PC-3 (cell line): ENCODE data around the gene PHLDB1. TPM values are rescaled to one million over a fixed set of nuclear protein-coding genes. Genes with fewer than 3 reads are reported as not detected.

Experiments used
- ATAC-seq: fragments of 200-7000 bp; cut with Tn5 transposase; 2 replicates; pipeline ENCODE4 v1.9.1; 2020; ENCODE audit warnings: mild to moderate bottlenecking, moderate library complexity
- BruUV-seq: library from RNA; stranded (reverse); fragments of 400-500 nt; replicated peaks from 2 replicates; lab custom pipeline; 2021; lab: Mats Ljungman, UMichigan
- CTCF ChIA-PET: fragments of 300-600 bp; sonication (Branson Sonifier 250); formaldehyde crosslinking; loops from one replicate; lab custom pipeline; 2022; ENCODE audit warnings: antibody characterized with exemption; lab: Charles Lee
- POLR2A ChIA-PET: fragments of 300-600 bp; sonication (Branson Sonifier 250); formaldehyde crosslinking; loops from one replicate; lab custom pipeline; 2022; ENCODE audit warnings: antibody characterized with exemption; ENCODE audit not compliant: unreplicated experiment; lab: Charles Lee
- DNase-seq: peaks from one replicate; pipeline ENCODE4 v3.0.0-alpha.2; 2015
- H2AFZ ChIP-seq: fragments of 300-600 bp; sonication (generic); 2 replicates; pipeline ENCODE4 v1.6.0; 2016; ENCODE audit warnings: antibody characterized with exemption, low read length
- H3F3A ChIP-seq: fragments of 300-600 bp; sonication (generic); one replicate; pipeline ENCODE4 v1.6.0; 2017; ENCODE audit warnings: antibody characterized with exemption, low read length, control low read depth, mild to moderate bottlenecking; ENCODE audit not compliant: unreplicated experiment
- H3K27ac ChIP-seq: fragments of 300-600 bp; sonication (generic); 2 replicates; pipeline ENCODE4 v1.5.1; 2016; ENCODE audit warnings: mild to moderate bottlenecking, low read length
- H3K27me3 ChIP-seq: fragments of 300-600 bp; sonication (generic); 2 replicates; pipeline ENCODE4 v1.6.1; 2016; ENCODE audit warnings: low read length, mixed read lengths
- H3K36me3 ChIP-seq: fragments of 300-600 bp; sonication (generic); 2 replicates; pipeline ENCODE4 v1.6.1; 2016; ENCODE audit warnings: low read depth, mixed run types, low read length, mixed read lengths
- H3K4me1 ChIP-seq: fragments of 300-600 bp; sonication (generic); 2 replicates; pipeline ENCODE4 v1.5.1; 2016; ENCODE audit warnings: low read length; ENCODE audit not compliant: insufficient read depth
- H3K4me2 ChIP-seq: fragments of 300-600 bp; sonication (generic); 2 replicates; pipeline ENCODE4 v1.6.0; 2016; ENCODE audit warnings: low read length
- H3K4me3 ChIP-seq: fragments of 300-600 bp; sonication (generic); 2 replicates; pipeline ENCODE4 v1.5.1; 2016; ENCODE audit warnings: mild to moderate bottlenecking, low read length, mixed read lengths
- H3K79me2 ChIP-seq: fragments of 300-600 bp; sonication (generic); 2 replicates; pipeline ENCODE4 v1.6.1; 2017; ENCODE audit warnings: low read length, mixed read lengths
- H3K9ac ChIP-seq: fragments of 300-600 bp; sonication (generic); 2 replicates; pipeline ENCODE4 v1.6.0; 2016; ENCODE audit warnings: mild to moderate bottlenecking, low read length
- H3K9me2 ChIP-seq: fragments of 300-600 bp; sonication (generic); replicated peaks from 2 replicates; pipeline ENCODE4 v1.6.1; 2016; ENCODE audit warnings: mixed run types, low read length, mixed read lengths
- H3K9me3 ChIP-seq: fragments of 300-600 bp; sonication (generic); 2 replicates; pipeline ENCODE4 v1.6.1; 2016; ENCODE audit warnings: low read length, mixed read lengths
- H4K20me1 ChIP-seq: fragments of 300-600 bp; sonication (generic); 2 replicates; pipeline ENCODE4 v1.6.1; 2016; ENCODE audit warnings: low read length, mixed read lengths
- EZH2 ChIP-seq: fragments of 300-600 bp; sonication (generic); IDR thresholded peaks from one replicate; pipeline ENCODE4 v1.6.1; 2017; ENCODE audit warnings: antibody characterized with exemption, mild to moderate bottlenecking, low read length; ENCODE audit not compliant: unreplicated experiment
- EZH2phosphoT487 ChIP-seq: fragments of 300-600 bp; sonication (generic); IDR thresholded peaks from 2 replicates; pipeline ENCODE4 v1.6.1; 2018; ENCODE audit warnings: mild to moderate bottlenecking, antibody characterized with exemption, low read length, borderline replicate concordance
- intact Hi-C: fragments of 100-400 bp; cut with micrococcal nuclease; formaldehyde crosslinking; loops from 2 replicates; pipeline ENCODE4 v1.9.0; 2023
- total RNA-seq: library from RNA; depleted of rRNA; stranded (reverse); fragments of >200 nt; gene quantifications from 2 replicates; pipeline ENCODE4 v1.2.3, GENCODE V29; 2014
- TF ChIP-seq, protein P1 (sequence below): fragments of 300-600 bp; sonication (generic); conservative IDR thresholded peaks from 2 replicates; pipeline ENCODE4 v1.5.1; 2017; ENCODE audit warnings: antibody characterized with exemption, low read depth, mild to moderate bottlenecking, low read length

Gene PHLDB1
- total RNA-seq, 1 experiment from 2014 or later: 36.1 TPM

DNA sequence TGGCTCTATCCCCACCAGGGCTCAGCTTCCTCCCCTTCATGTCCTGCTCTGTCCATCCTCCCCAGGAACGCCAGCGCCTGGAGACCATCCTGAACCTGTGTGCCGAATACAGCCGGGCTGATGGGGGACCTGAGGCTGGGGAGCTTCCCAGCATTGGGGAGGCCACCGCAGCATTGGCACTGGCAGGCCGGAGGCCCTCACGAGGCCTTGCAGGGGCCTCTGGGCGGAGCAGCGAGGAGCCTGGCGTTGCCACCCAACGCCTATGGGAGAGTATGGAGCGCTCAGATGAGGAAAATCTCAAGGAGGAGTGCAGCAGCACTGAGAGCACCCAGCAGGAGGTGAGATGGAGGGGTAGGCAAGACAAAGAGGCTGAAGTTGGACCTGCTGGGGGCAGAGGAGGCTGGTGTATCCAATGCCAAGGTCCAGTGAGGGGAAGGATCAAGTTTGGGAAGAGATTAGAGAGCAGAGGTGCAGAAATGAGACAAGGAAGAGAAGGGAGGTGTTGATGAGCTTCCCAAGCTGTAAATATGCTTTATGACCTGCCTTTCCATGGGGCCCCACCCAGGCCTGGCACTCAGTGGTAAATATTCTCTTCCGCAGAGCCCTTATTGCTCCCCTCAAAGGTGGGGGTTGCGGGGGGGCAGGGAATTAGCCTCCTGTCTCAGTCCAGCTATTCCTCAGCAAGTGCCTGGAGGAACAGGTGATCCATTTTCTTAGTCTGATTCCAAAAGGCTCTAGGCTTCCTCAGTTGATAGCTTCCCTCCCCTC is 23.9 kb downstream of the PHLDB1 start:
- H3K9me2 ChIP-seq: no peaks in the 10 kb centered on the region
- POLR2A ChIA-PET: interaction anchor here (0.7 kb wide), 1 partner anchor 103 kb away, joined by 3 read pairs; no protein-coding TSS in a partner anchor
- ATAC-seq: no peak

DNA sequence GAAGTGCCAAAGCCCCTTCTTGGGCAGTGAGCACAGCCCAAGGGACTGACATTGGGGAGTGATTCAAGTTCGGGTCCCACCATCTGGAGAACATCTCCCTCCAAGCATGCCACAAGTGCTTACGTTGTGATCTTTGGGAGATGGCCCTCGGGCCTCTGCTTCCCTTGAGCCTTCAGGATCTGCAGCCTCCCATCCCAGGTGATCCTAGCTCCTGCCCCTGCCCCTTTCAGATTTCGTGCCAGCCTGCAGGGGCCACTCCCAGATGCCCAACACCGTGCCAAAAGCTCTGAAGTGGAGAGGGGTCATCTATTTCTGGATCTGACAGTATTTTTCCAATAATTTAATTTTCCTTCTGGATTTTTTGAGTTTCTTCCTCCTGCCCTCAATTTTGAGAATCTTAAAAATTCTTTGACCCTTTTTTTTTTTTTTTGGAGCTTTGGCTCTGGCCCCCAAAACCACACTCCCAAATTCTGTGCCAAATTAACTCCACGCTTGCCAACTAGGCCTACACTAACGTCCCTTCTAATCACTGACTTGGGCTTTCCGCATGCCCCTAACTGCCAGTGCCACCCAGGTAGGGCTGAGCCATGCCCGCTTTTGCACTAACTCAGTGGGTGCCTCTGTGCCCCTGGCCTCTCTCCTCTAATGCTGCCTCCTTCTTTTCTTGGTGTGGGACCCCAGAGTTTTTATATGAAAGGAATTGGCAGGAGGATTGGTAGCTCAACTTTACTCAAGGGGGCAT is 25.3 kb downstream of the PHLDB1 start:
- Histone ChIP-seq H3K27me3 (no peaks in the 10 kb centered on the region), H3K9ac (no peak overlapping the region), H3K4me2 (no peak overlapping the region), H3K79me2 (no peaks in the 10 kb centered on the region), H3K4me3 (no peak overlapping the region), H3F3A (no peaks in the 10 kb centered on the region), H3K9me3 (no peaks in the 10 kb centered on the region), H2AFZ (no peak overlapping the region), H3K27ac (no peak overlapping the region), H3K9me2 (no peaks in the 10 kb centered on the region), H3K4me1 (peaks cover 15% of the 10 kb centered on the region; the same call in 1 of the 2 replicates), H3K36me3 (no peaks in the 10 kb centered on the region; the same call in 1 of the 2 replicates), H4K20me1 (no peaks in the 10 kb centered on the region)
- ATAC-seq (no peak), DNase-seq (no peak)
- TF ChIP-seq EZH2phosphoT487 (no peak), EZH2 (no peak)
- TF ChIP-seq, protein P1, sequence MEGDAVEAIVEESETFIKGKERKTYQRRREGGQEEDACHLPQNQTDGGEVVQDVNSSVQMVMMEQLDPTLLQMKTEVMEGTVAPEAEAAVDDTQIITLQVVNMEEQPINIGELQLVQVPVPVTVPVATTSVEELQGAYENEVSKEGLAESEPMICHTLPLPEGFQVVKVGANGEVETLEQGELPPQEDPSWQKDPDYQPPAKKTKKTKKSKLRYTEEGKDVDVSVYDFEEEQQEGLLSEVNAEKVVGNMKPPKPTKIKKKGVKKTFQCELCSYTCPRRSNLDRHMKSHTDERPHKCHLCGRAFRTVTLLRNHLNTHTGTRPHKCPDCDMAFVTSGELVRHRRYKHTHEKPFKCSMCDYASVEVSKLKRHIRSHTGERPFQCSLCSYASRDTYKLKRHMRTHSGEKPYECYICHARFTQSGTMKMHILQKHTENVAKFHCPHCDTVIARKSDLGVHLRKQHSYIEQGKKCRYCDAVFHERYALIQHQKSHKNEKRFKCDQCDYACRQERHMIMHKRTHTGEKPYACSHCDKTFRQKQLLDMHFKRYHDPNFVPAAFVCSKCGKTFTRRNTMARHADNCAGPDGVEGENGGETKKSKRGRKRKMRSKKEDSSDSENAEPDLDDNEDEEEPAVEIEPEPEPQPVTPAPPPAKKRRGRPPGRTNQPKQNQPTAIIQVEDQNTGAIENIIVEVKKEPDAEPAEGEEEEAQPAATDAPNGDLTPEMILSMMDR: no peak
- ChIA-PET CTCF (no interaction called here), POLR2A (interaction anchor here (0.7 kb wide), 1 partner anchor 1488 kb away, joined by 6 read pairs; no protein-coding TSS in a partner anchor)
- intact Hi-C loops: no loop called here
- no TSS peak for BruUV-seq

More for the DNA sequence above, 23.9 kb downstream of the PHLDB1 start:
- no peaks in the 10 kb centered on the region; the same call in 1 of the 2 replicates for H3K36me3 ChIP-seq
- TF ChIP-seq, protein P1: no peak
- no peak for TF ChIP-seq EZH2
- no peak for TF ChIP-seq EZH2phosphoT487
- no peak overlapping the region for H3K9ac ChIP-seq
- DNase-seq: no peak
- H3K27ac ChIP-seq: no peak overlapping the region
- no peaks in the 10 kb centered on the region for H3K27me3 ChIP-seq
- CTCF ChIA-PET: no interaction called here
- no peaks in the 10 kb centered on the region for H4K20me1 ChIP-seq
- no peak overlapping the region for H3K4me2 ChIP-seq
- no peak overlapping the region for H3K4me3 ChIP-seq
- no TSS peak for BruUV-seq
- peaks cover 15% of the 10 kb centered on the region; the same call in 1 of the 2 replicates for H3K4me1 ChIP-seq
- H3K9me3 ChIP-seq: no peaks in the 10 kb centered on the region
- no peaks in the 10 kb centered on the region for H3K79me2 ChIP-seq
- H3F3A ChIP-seq: no peaks in the 10 kb centered on the region
- intact Hi-C loops: no loop called here
- no peak overlapping the region for H2AFZ ChIP-seq
